GM21360 (cell line): Measurements from ENCODE around the gene HLA-F.

ENCODE experiments used
- ATAC-seq: cut with Tn5 transposase; IDR thresholded peaks from one replicate; pipeline ENCODE4 v1.9.1; 2021; ENCODE audit warnings: mild to moderate bottlenecking, moderate library complexity; ENCODE audit not compliant: unreplicated experiment

HLA-F gene

GRCh38 chr6:29759457-29759856, 36.2 kb downstream of the HLA-F start:
- ATAC-seq = no peak

- ATAC-seq = no peak
Observed at GRCh38 chr6:29760328-29760727, 37.1 kb downstream of the HLA-F start.

GRCh38 chr6:29762051-29762450, 38.8 kb downstream of the HLA-F start:
- no peak for ATAC-seq

- ATAC-seq = no peak
Observed at GRCh38 chr6:29762781-29763214, 39.6 kb downstream of the HLA-F start.

- ATAC-seq = no peak
Observed at GRCh38 chr6:29763491-29764289, 40.5 kb downstream of the HLA-F start.

- no peak for ATAC-seq
Observed at GRCh38 chr6:29764422-29765196, 41.4 kb downstream of the HLA-F start.

GRCh38 chr6:29769336-29769735, 46.1 kb downstream of the HLA-F start:
- no peak for ATAC-seq

GRCh38 chr6:29770306-29770705, 47.1 kb downstream of the HLA-F start:
- no peak for ATAC-seq

- no peak for ATAC-seq
Observed at GRCh38 chr6:29776684-29777083, 53.5 kb downstream of the HLA-F start.
